DOHH2 (cell line): Measurements from ENCODE around the gene RNF217.
"Not testable (repeated sequence)": the region's sequence is repeated elsewhere in the genome, so short reads cannot be mapped to it uniquely, and the experiment has no call there.

Experiments
- H3F3A ChIP-seq: fragments of 200-600 bp; sonication (generic), shearing (Covaris generic); 2 replicates; pipeline ENCODE4 v1.6.0; 2016; ENCODE audit warnings: antibody characterized with exemption, mild to moderate bottlenecking; ENCODE audit not compliant: control insufficient read depth, insufficient read depth
- H3K27ac ChIP-seq: fragments of 200-600 bp; sonication (generic); 2 replicates; pipeline ENCODE4 v1.5.1; 2014; ENCODE audit warnings: low read depth, mild to moderate bottlenecking, low read length, moderate library complexity
- H3K27me3 ChIP-seq: fragments of 200-600 bp; sonication (generic); 2 replicates; pipeline ENCODE4 v1.6.1; 2014; ENCODE audit warnings: mild to moderate bottlenecking, low read length, mixed read lengths; ENCODE audit not compliant: control insufficient read depth
- H3K36me3 ChIP-seq: fragments of 200-600 bp; sonication (generic); 2 replicates; pipeline ENCODE4 v1.6.1; 2014; ENCODE audit warnings: mild to moderate bottlenecking, low read length, moderate library complexity, mixed read lengths; ENCODE audit not compliant: control insufficient read depth
- H3K4me1 ChIP-seq: fragments of 200-600 bp; sonication (generic); 2 replicates; pipeline ENCODE4 v1.6.1; 2014; ENCODE audit warnings: mild to moderate bottlenecking, low read length, mixed read lengths; ENCODE audit not compliant: control insufficient read depth
- H3K4me2 ChIP-seq: fragments of 200-600 bp; sonication (generic); 2 replicates; pipeline ENCODE4 v1.6.0; 2014; ENCODE audit warnings: mild to moderate bottlenecking, low read length, moderate library complexity
- H3K4me3 ChIP-seq: fragments of 200-600 bp; sonication (generic); 2 replicates; pipeline ENCODE4 v1.5.1; 2014; ENCODE audit warnings: mild to moderate bottlenecking, low read length, mixed read lengths
- H3K79me2 ChIP-seq: fragments of 200-600 bp; sonication (generic); 2 replicates; pipeline ENCODE4 v1.6.1; 2014; ENCODE audit warnings: mild to moderate bottlenecking, low read length, mixed read lengths; ENCODE audit not compliant: control insufficient read depth
- H3K9me2 ChIP-seq: fragments of 200-600 bp; sonication (generic); replicated peaks from 2 replicates; pipeline ENCODE4 v1.6.1; 2014; ENCODE audit warnings: mild to moderate bottlenecking, low read length, mixed read lengths; ENCODE audit not compliant: control insufficient read depth
- H3K9me3 ChIP-seq: fragments of 200-600 bp; sonication (generic); 2 replicates; pipeline ENCODE4 v1.6.1; 2014; ENCODE audit warnings: antibody characterized with exemption, low read length, mixed read lengths; ENCODE audit not compliant: control insufficient read depth, insufficient read depth
- H4K20me1 ChIP-seq: fragments of 200-600 bp; sonication (generic); 2 replicates; pipeline ENCODE4 v1.6.0; 2014; ENCODE audit warnings: low read depth, mild to moderate bottlenecking, antibody characterized with exemption, low read length, moderate library complexity; ENCODE audit not compliant: control insufficient read depth, insufficient read depth
- CTCF ChIP-seq: fragments of 200-600 bp; sonication (generic); IDR thresholded peaks from one replicate; pipeline ENCODE4 v1.5.1; 2014; ENCODE audit warnings: antibody characterized with exemption, mild to moderate bottlenecking, low read depth, low read length; ENCODE audit not compliant: poor library complexity, severe bottlenecking
- EZH2phosphoT487 ChIP-seq: fragments of 200-600 bp; sonication (generic); IDR thresholded peaks from 2 replicates; pipeline ENCODE4 v1.6.1; 2017; ENCODE audit warnings: borderline replicate concordance, mild to moderate bottlenecking, antibody characterized with exemption, low read length, moderate library complexity, mixed read lengths

The RNF217 gene

GRCh38 chr6:124961777-124962638 is at the start of gene RNF217:
Gene RNF217 (plus strand): TSS chr6:124962437. CDS start chr6:124962545, 108 bp downstream.
- H3K9me2 ChIP-seq, result no peaks in the 10 kb centered on the region
- H3K27me3 ChIP-seq, result no peaks in the 10 kb centered on the region
- no peak within 1 kb of the TSS for H3K4me3 ChIP-seq
- no peaks in the 10 kb centered on the region for H3F3A ChIP-seq
- H3K36me3 ChIP-seq, result no peaks in the 10 kb centered on the region
- no peaks in the 10 kb centered on the region for H4K20me1 ChIP-seq
- H3K4me2 ChIP-seq, result no peak within 1 kb of the TSS
- H3K9me3 ChIP-seq, result no peaks in the 10 kb centered on the region; the same call in 1 of the 2 replicates
- H3K27ac ChIP-seq, result no peak within 1 kb of the TSS
- no peaks in the 10 kb centered on the region for H3K4me1 ChIP-seq
- no peaks in the 10 kb centered on the region for H3K79me2 ChIP-seq
- TF ChIP-seq CTCF (no peak), EZH2phosphoT487 (no peak)

GRCh38 chr6:124913056-124913455 is 49.2 kb upstream of the RNF217 start:
- no peaks in the 10 kb centered on the region for H3K36me3 ChIP-seq
- H4K20me1 ChIP-seq, result no peaks in the 10 kb centered on the region
- H3K4me1 ChIP-seq, result no peaks in the 10 kb centered on the region
- H3K27me3 ChIP-seq, result no peaks in the 10 kb centered on the region
- H3K27ac ChIP-seq, result no peak overlapping the region
- no peaks in the 10 kb centered on the region for H3K79me2 ChIP-seq
- H3K9me2 ChIP-seq, result no peaks in the 10 kb centered on the region
- H3K9me3 ChIP-seq, result no peaks in the 10 kb centered on the region
- H3K4me3 ChIP-seq, result no peak overlapping the region
- TF ChIP-seq EZH2phosphoT487 (no peak), CTCF (no peak)
- no peaks in the 10 kb centered on the region for H3F3A ChIP-seq
- no peak overlapping the region for H3K4me2 ChIP-seq

- Histone ChIP-seq H3K27me3 (no peaks in the 10 kb centered on the region), H3K4me2 (no peak overlapping the region), H3K9me3 (no peaks in the 10 kb centered on the region), H3K79me2 (no peaks in the 10 kb centered on the region), H4K20me1 (no peaks in the 10 kb centered on the region), H3K36me3 (no peaks in the 10 kb centered on the region), H3K9me2 (no peaks in the 10 kb centered on the region), H3K4me1 (no peaks in the 10 kb centered on the region), H3K4me3 (no peak overlapping the region), H3K27ac (no peak overlapping the region), H3F3A (no peaks in the 10 kb centered on the region)
- TF ChIP-seq CTCF, result no peak
Observed at GRCh38 chr6:124917769-124918168, 44.5 kb upstream of the RNF217 start.

GRCh38 chr6:124919703-124920102 is 42.5 kb upstream of the RNF217 start:
- not testable (repeated sequence) for H3K4me1 ChIP-seq, H3F3A ChIP-seq, H3K4me3 ChIP-seq, H4K20me1 ChIP-seq, H3K36me3 ChIP-seq, H3K27me3 ChIP-seq, H3K9me3 ChIP-seq, H3K79me2 ChIP-seq, H3K9me2 ChIP-seq, H3K4me2 ChIP-seq, H3K27ac ChIP-seq
